GM18520 (cell line): ENCODE results near the gene LSAMP.
"Not testable (repeated sequence)": the region's sequence is repeated elsewhere in the genome, so short reads cannot be mapped to it uniquely, and the experiment has no call there.

Source experiments
- ATAC-seq: cut with Tn5 transposase; IDR thresholded peaks from one replicate; pipeline ENCODE4 v1.9.1; 2021; ENCODE audit not compliant: unreplicated experiment

LSAMP gene

DNA sequence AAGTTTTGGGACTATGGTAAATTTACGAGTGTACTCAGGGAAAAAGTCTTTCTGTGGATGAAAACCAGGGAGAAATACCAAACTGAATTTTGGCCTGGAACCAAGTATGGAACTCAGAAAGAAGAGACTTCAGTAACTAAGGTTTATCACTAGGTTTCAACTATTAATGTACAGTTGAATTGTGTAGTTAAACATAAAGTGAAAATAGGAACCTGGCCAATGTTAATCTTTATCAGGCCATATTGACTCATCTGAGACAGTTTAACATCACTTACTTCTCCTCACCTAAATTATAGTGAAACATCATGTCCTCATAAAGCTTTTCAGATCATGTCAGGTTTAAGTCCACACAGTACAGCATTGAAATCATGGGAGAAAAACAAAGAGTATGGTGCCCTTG is 197.7 kb downstream of the LSAMP start:
- ATAC-seq = no peak

GRCh38 chr3:116246406-116246980 is 198.8 kb downstream of the LSAMP start:
- ATAC-seq = no peak

- no peak for ATAC-seq
These were observed 202.5 kb downstream of the LSAMP start for GRCh38 chr3:116242825-116243224.

GRCh38 chr3:116241677-116242076 is 203.6 kb downstream of the LSAMP start:
- ATAC-seq = no peak

GRCh38 chr3:116240261-116240660 is 205.0 kb downstream of the LSAMP start:
- no peak for ATAC-seq

- ATAC-seq = no peak
These were observed 206.3 kb downstream of the LSAMP start for GRCh38 chr3:116238846-116239565.

DNA sequence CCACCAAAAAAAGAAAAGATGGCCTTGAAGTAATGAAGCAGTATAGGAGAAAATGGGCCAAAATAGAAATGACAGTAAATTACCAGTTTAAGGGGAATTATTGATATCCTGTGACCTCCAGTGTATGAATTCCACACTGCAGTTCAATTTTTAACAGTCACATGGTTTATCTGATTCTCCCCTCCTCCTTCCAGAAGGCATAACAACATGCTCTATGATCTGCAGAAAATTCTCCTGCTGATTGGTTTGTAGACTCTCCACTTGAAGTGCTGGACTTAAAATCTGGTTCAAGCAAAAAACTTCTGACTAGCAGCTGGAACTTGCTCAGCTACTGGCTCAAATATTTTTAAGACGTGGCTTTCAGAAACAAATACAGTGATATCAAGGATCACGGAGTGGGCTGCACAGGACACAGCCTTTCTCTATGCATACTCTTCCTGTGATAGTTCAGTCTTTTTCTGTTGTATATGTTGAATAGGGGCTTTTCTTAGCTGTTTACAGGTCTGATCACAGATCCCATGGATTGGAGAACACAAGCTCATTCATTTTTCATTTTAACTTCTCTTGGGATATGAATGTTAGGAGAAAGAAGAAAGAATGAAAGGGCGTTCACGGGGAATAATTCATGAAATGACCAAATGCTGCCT is 211.5 kb downstream of the LSAMP start:
- ATAC-seq = no peak

DNA sequence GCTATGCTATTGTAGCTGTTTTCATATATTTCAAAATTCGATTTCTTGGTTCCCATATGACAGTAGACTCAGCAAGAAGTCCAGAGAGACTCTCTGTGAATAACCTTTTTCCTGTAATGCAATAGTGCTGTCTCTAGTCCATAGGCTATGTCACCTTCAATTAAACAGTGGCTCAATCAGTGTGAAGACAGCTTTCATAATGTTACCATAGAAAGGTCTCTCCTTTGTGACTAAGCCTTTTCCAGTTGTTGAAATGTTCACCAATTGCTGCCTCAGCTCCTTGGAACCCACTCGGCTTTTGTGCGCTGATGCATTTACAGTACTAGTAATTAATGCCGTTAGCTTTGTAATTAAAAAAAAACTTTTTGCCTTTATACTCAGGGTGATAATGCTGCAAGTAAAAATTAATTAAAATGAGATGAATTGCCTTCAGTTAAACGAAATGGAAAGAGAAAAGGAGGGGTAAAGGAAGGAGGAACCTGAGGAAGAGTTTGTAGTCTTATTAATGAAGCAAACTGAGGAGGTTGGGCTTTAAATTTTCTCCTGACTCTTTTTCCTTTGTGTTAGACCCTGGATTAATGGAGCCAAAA is 214.8 kb downstream of the LSAMP start:
- no peak for ATAC-seq

- ATAC-seq = no peak
These were observed 219.0 kb downstream of the LSAMP start for GRCh38 chr3:116226266-116226665.

DNA sequence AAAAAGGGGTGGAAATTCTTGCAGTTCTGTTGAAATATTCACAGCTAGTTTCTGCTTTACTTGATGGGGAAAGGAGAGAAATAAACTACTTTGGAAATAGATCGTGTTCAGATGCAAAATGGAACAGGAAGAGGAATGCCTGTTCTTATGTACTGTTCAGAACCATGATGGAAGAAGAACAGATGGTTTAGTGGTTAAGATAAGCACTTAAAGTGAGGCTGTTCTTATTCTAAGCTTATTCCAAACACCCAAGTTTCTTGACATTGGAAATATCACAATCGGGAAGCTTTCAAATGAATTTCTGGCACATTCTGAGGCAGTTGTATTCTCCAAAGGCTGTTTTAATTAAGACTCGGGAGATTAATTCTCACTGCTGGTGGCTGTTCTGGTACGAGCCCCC is 228.5 kb downstream of the LSAMP start:
- no peak for ATAC-seq

DNA sequence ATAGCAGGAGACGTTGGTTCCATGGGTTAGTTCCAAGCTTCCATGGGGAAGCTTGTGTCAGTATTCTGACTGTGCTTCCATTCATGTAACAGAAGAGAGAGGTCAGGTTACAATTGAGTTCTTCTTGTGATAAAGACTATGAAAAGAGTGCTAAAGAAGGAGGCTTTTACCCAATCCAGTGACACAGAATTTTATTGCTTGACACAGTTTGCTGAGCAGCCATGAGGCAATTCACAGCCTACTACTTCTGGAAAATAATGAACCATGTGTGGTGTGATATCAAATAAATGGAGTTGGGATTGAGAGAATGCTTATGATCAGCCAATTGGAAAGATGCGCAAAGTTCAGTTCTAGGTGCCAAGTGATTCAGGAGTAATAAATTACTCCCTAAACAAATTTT is 233.4 kb downstream of the LSAMP start:
- no peak for ATAC-seq

- ATAC-seq = not testable (repeated sequence)
These were observed 236.5 kb downstream of the LSAMP start for GRCh38 chr3:116208830-116209229.

GRCh38 chr3:116200956-116201690 is 244.2 kb downstream of the LSAMP start:
- no peak for ATAC-seq

- no peak for ATAC-seq
These were observed 246.2 kb downstream of the LSAMP start for GRCh38 chr3:116199063-116199462.

GRCh38 chr3:116198087-116198486 is 247.2 kb downstream of the LSAMP start:
- no peak for ATAC-seq

DNA sequence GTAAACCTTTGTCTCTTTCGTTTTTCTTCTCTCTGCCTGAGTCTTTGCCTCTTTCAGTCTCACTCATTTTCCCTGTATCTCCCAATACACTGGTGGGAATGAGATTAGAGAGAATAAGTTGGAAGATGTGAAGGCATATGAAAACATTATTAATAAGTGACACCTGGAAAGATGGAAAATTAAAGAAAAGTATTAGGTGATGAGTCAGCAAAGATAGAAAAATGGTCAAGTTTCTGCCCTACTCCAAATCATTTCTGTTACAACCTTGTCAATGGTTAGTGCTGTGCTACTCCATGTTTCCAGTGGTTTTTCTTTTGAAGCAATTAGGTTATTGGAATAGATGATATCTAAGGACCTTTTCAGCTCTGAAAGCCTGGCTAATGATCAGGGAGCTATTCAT is 252.8 kb downstream of the LSAMP start:
- no peak for ATAC-seq

GRCh38 chr3:116191409-116191808 is 253.9 kb downstream of the LSAMP start:
- no peak for ATAC-seq

- ATAC-seq = no peak
These were observed 255.2 kb downstream of the LSAMP start for GRCh38 chr3:116190095-116190494.

GRCh38 chr3:116188231-116188785 is 257.0 kb downstream of the LSAMP start:
- no peak for ATAC-seq

DNA sequence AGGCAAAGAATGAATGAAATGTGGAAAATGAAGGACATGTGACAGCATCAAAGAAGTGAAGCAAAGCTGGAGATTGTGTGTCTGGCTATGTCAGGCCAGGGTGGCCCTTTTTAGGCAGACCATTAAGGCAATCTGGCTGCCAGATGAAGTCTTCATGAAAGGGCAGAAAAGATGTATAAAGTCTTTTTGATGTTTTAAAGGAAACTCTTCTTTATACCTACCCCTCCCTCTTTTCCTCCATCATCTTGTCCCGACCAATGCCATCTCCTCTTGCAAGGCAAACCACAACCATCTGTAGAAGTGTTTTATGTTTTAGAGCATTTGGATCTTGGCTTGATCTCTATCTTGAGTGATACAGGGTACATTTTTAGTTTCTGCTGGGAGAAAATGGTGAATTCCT is 259.2 kb downstream of the LSAMP start:
- no peak for ATAC-seq

GRCh38 chr3:116181159-116181558 is 264.1 kb downstream of the LSAMP start:
- no peak for ATAC-seq
